ENCODE results near the gene TRIO.

DNA sequence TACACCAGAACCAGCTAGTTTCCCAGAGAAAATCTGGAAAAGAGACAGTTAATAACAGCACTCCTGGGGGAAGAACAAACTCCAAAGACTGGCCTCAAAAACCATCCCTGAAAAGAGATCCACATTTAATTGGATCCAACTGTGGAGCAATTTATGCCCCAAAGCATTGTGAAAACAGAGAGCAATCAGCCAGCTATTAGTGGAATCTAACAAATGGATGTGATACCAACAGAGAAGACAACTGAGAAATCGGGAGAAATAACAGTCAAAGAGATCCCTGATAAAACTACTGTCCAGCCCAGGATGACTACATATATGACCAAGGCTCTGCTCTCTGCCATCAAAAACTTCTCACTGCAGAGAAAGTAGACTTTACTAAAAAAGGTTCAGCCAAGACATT, 40.5 kb upstream of the TRIO start:
- TF ChIP-seq CTCF (IDR thresholded peaks at IDR 0.05; ENCODE audit: borderline replicate concordance, extremely low read depth, low read length, poor library complexity, severe bottlenecking), result no peak
- no peak for TF ChIP-seq EZH2 (IDR thresholded peaks at IDR 0.05; ENCODE audit: borderline replicate concordance, low read depth, low read length, severe bottlenecking)
